RPMI8226 (cell line): ENCODE measurements around the gene AUTS2.
"Not testable (repeated sequence)": the region's sequence is repeated elsewhere in the genome, so short reads cannot be mapped to it uniquely, and the experiment has no call there.

ENCODE experiments used
- DNase-seq: peaks from one replicate; pipeline ENCODE4 v3.0.0-alpha.2; 2015

AUTS2 gene

GRCh38 chr7:70579397-70580097 lies 981.3 kb downstream of the AUTS2 start:
- no peak for DNase-seq

- no peak for DNase-seq
Measured at GRCh38 chr7:70580161-70580560, 981.9 kb downstream of the AUTS2 start.

- no peak for DNase-seq
Measured at GRCh38 chr7:70582927-70583895, 984.9 kb downstream of the AUTS2 start.

GRCh38 chr7:70583965-70584883 lies 985.9 kb downstream of the AUTS2 start:
- DNase-seq = no peak

- no peak for DNase-seq
Measured at GRCh38 chr7:70585071-70585470, 986.8 kb downstream of the AUTS2 start.

- no peak for DNase-seq
Measured at GRCh38 chr7:70586822-70587221, 988.5 kb downstream of the AUTS2 start.

DNA sequence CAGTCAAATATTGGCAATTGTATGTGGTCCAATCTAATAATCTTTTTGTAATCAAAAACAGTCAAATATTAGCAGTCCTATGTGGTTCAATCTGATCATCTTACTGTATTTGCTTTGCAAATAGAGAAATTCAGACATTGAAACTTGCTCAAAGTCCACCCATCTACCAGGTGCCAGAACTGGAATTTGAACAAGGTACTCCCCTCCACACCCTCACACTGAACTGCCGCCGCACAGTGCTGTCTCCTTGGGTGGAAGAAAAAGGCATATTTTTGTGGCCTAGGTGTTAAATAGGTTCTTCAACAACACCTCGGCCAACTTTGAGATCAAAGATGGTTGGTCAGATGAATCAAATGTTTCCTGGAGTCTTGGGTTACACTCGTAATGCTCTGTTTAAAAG lies 989.5 kb downstream of the AUTS2 start:
- no peak for DNase-seq

GRCh38 chr7:70588191-70588921 lies 990.1 kb downstream of the AUTS2 start:
- no peak for DNase-seq

DNA sequence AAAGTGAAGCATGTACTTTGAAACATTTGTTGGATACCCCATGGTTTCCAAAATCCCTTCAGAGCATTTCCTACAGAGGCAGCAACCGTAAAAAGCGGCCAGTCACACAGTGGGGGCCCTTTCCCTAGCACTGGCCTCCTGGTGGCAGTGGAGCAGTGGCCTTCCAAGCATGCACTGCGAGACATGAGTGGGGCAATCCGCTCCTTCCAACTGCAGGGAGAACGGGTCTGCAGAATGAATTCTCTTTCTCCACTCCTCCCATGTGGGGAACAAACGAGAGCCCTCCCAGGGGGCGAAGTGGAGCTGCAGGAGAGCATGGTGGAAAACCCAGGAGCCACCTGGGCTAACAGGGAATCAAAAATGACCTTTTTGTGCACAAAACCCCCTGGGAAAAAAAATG lies 990.7 kb downstream of the AUTS2 start:
- DNase-seq = no peak

- no peak for DNase-seq
Measured at GRCh38 chr7:70589590-70589989, 991.3 kb downstream of the AUTS2 start.

DNA sequence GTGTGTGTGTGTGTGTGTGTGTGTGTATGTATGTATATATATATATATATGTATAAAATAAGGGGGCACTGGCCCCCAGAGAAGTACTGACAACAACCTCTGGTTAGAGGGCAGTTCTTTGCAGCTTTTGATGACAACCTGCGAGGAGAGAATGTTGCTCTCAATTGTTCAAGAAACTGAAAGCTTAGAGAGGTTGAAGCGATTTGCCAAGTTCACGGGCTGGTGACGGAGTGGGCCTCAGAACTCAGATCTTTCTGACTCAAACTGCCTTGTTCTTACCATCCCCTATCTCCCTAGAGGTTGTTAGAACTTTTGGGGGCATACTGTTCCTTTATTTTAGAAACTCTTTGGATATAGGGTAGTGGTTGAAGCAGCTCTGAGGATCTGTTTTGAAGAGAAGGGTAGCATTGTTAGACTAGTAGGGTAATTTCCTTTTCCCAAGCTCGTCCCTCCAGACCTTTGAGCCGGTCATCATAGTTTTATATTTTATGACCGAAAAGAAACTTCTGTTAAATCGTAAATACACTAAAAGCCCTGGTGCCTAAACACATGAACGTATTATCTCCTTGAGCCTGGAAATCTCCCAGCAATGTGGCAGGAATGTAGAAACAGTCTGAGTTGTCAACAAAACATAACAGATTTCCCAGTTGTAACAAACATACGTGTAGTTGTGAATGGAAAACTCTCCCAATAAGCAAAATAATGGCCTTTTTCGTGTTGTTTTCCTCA lies 992.0 kb downstream of the AUTS2 start:
- DNase-seq = no peak

DNA sequence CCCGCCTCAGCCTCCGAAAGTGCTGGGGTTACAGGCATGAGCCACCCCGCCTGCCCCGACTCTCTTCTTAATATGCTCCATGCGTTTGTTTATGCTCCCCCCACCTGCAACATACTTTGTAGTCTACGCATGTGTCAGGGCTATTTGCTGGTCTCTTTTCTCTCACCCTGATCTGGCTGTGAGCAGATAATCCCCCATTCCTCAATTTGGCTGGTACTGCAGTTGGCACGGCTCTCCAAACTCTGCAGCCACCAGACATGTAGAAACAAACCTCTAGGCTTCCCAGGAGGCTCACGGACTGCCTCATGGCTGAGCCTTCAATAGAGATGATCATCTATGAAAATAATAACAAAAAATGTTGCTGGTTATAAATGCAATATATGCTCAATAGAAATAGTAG lies 993.4 kb downstream of the AUTS2 start:
- no peak for DNase-seq

- no peak for DNase-seq
Measured at GRCh38 chr7:70592171-70592570, 993.9 kb downstream of the AUTS2 start.

DNA sequence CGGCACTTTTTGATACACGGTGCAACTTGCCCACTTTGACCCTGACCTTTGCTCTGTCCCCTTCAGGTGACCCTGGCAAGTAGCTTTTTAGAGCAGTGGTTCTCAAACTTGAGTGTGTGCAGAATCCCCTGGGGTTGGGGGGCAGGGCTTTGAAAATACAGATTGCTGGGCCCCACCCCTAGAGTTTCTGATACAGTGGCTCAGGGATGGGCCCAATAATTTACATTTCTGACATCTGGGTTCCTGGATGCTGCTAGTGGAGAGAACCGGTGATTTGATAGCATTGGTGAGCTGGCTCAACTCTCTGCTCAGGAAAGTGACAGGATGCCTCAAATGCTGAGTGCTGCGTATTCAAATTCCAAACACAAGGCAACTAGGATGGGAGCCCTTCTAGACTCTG lies 995.9 kb downstream of the AUTS2 start:
- DNase-seq = no peak

DNA sequence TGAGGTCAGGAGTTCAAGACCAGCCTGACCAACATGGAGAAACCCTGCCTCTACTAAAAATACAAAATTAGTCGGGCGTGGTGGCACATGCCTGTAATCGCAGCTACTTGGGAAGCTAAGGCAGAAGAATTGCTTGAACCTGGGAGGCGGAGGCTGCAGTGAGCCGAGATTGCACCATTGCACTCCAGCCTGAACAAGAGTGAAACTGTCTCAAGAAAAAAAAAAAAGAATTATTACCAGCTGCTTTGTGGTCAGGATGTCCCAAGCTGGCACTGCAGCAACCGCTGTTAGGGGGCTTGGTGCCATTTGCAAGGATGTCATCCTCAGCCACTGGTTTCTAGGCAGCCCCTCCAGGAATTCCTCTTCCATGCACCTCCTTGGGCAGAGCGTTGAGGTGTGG lies 996.6 kb downstream of the AUTS2 start:
- not testable (repeated sequence) for DNase-seq

DNA sequence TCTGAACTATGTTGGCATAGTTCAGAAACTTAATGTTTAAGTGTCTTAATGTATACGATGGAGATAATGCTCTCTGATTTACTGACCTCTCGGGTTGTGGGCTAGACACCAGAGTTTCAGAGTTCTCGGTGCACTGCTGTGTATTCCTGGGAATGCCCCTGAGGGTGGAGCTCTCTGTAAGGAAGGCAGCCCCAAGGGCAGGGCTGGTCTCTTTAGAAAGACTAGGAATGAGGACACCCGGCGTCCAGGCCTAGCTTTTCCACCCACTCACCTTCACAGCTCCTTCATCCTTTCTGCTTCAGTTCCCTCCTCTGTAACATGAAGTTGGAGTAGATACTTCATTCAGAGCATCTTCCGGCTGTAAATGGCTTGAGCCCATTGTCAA lies 997.1 kb downstream of the AUTS2 start:
- no peak for DNase-seq

GRCh38 chr7:70595755-70596597 lies 997.7 kb downstream of the AUTS2 start:
- peak; percentile 12 for DNase-seq

- no peak for DNase-seq
Measured at GRCh38 chr7:70596598-70596913, 998.3 kb downstream of the AUTS2 start.

- no peak for DNase-seq
Measured at GRCh38 chr7:70597066-70597465, 998.8 kb downstream of the AUTS2 start.

DNA sequence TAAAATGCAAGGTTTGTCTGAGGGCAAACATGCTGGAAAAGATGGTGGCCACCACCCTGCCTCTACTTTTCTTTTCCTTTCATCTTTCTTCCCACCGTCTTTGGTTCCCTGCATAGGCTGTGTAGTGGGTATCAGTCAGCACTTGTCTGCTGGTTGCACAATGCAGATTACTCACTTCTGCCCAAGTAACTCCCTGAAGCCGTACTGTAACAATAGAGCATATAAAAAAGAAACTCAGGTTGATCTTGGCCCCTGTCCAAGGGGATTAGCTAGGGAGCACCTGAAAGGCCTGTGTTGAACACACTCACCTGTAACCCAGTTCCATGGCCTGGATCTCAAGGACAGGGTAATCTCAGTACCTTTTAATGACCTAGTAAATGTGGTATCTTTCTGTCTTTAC lies 1000.7 kb downstream of the AUTS2 start:
- peak; percentile 32 for DNase-seq
